Uterus (tissue), 4 donors: ENCODE measurements around the gene DRC7. TPM values are rescaled to one million over a fixed set of nuclear protein-coding genes. Genes with fewer than 3 reads are reported as not detected.

Experiments used
- DNase-seq, 2 donors: peaks; one replicate each; pipeline ENCODE4 v3.0.0-alpha.2; 2019 to 2020
- H3K27ac ChIP-seq, 2 donors: fragments of 200-600 bp; sonication (generic); 1 replicate in 1 of 2; 2 replicates in 1 of 2; pipeline ENCODE4 v1.5.1; 2016 to 2018
- H3K27me3 ChIP-seq, 2 donors: fragments of 200-600 bp; sonication (generic); one replicate each; pipeline ENCODE4 v1.5.1; 2018 to 2019; ENCODE audit warnings: control low read depth in 1 of 2
- H3K36me3 ChIP-seq, 2 donors: fragments of 200-600 bp; sonication (generic); one replicate each; pipeline ENCODE4 v1.5.1; 2019; ENCODE audit warnings: control low read depth in 1 of 2
- H3K4me1 ChIP-seq, 2 donors: fragments of 200-600 bp; sonication (generic); one replicate each; pipeline ENCODE4 v1.5.1; 2018 to 2019; ENCODE audit warnings: control low read depth in 1 of 2
- H3K4me3 ChIP-seq, 2 donors: fragments of 200-600 bp; sonication (generic); 1 replicate in 1 of 2; 2 replicates in 1 of 2; pipeline ENCODE4 v1.5.1; 2018 to 2019; ENCODE audit warnings: mild to moderate bottlenecking in 1 of 2
- H3K9me3 ChIP-seq, 2 donors: fragments of 200-600 bp; sonication (generic); one replicate each; pipeline ENCODE4 v1.5.1; 2019; ENCODE audit warnings: control low read depth in 1 of 2
- CTCF ChIP-seq, 4 experiments: fragments of 200-600 bp in 2 of 4; fragments of 450-650 bp in 2 of 4; sonication (generic) in 2 of 4; IDR thresholded peaks; one replicate each; pipeline ENCODE4 v1.5.1; 2016 to 2019; ENCODE audit warnings: antibody characterized with exemption in 4 of 4, mild to moderate bottlenecking in 2 of 4, moderate library complexity in 1 of 4
- POLR2A ChIP-seq, 2 donors: fragments of 450-650 bp; IDR thresholded peaks; one replicate each; pipeline ENCODE4 v1.6.1; 2016; ENCODE audit warnings: antibody characterized with exemption in 2 of 2, mild to moderate bottlenecking in 1 of 2, moderate library complexity in 1 of 2
- intact Hi-C: fragments of 100-400 bp; cut with DNase I; formaldehyde crosslinking; loops from one replicate; pipeline ENCODE4 v1.15.1; 2023; ENCODE audit warnings: low total_unique reads
- total RNA-seq, 4 donors: library from RNA; depleted of rRNA in 3 of 4; stranded (reverse); fragments of >200 nt in 3 of 4; gene quantifications; one replicate each; pipeline versions ENCODE4 v1.1.0 to v1.2.4, GENCODE V29; 2014 to 2023
- donor health status: DM: yes; HTN: yes; CAD: no.

The DRC7 gene
- total RNA-seq, 4 donors from 2014 or later: 0.18 to 5.4 TPM; not detected in 2

DNA sequence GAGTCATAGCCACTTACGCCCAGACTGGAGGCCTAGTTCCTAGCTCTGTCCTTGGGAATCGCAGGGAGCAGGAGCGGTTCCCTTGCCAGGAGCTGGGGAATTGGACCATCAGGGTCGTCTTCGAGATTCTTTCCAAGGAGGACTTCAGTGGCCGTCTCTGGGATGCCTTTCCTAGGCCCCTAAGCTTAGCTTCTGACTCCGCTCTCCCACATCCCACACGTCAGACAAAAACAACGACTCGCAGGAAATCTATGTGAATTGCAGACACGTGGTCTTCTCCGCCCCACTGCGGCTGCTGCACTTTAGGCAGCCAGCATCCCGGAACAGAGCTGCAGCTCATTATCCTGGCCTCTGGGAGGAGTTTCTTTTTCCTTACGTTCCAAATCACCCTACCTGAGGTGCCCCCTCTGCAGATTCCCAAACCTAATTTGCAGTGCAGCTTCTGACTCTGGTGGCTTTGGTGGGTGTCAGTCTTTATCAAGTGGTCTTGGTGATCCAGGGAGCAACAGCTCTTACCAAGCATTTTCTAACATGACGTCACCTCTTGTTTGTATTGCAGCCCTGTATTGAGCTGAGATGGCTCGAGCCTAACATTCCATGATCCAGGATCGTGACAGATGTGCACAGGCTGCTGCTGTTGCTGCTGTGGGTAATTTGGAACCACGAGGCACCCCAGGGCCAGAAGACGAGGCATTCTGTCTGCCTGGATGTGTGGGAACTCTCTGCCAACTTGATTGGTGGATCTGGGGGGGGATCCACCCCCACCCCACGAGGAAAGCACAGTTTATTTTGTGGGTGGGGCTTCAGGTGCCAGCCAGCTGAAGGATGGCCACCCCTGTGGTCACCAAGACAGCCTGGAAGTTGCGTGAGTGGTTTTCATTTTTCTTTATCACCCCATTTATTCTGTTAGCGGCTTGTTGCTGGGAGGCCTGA lies 42.1 kb downstream of the DRC7 start:
- H3K4me1 ChIP-seq: peaks cover 0 to 11% of the 10 kb centered on the region in 2 donors
- no peaks in the 10 kb centered on the region for H3K9me3 ChIP-seq
- no peak for DNase-seq
- no peaks in the 10 kb centered on the region for H3K27me3 ChIP-seq
- peak overlapping the region; percentile 37 to 70 for H3K27ac ChIP-seq
- no peaks in the 10 kb centered on the region for H3K36me3 ChIP-seq
- TF ChIP-seq CTCF (IDR thresholded peaks at IDR 0.05): no peak
- TF ChIP-seq POLR2A (IDR thresholded peaks at IDR 0.05): no peak
- intact Hi-C loops: no loop called here
- peak overlapping the region; percentile 69 to 70 for H3K4me3 ChIP-seq

GRCh38 chr16:57738844-57739243 lies 44.2 kb downstream of the DRC7 start:
- no peak for DNase-seq
- no peak for TF ChIP-seq CTCF (IDR thresholded peaks at IDR 0.05)
- TF ChIP-seq POLR2A (IDR thresholded peaks at IDR 0.05): no peak
- H3K27me3 ChIP-seq: no peaks in the 10 kb centered on the region
- no peak overlapping the region for H3K27ac ChIP-seq
- intact Hi-C loops: no loop called here
- no peaks in the 10 kb centered on the region for H3K36me3 ChIP-seq
- no peaks in the 10 kb centered on the region for H3K9me3 ChIP-seq
- no peak overlapping the region for H3K4me3 ChIP-seq
- H3K4me1 ChIP-seq: peaks cover 0 to 11% of the 10 kb centered on the region in 2 donors

- Histone ChIP-seq H3K4me3 (no peak overlapping the region), H3K27me3 (no peaks in the 10 kb centered on the region), H3K27ac (no peak overlapping the region), H3K9me3 (no peaks in the 10 kb centered on the region), H3K36me3 (no peaks in the 10 kb centered on the region), H3K4me1 (peaks cover 0 to 11% of the 10 kb centered on the region in 2 donors)
- intact Hi-C loops: no loop called here
- TF ChIP-seq POLR2A (IDR thresholded peaks at IDR 0.05) (no peak), CTCF (IDR thresholded peaks at IDR 0.05) (no peak)
- DNase-seq: no peak
Measured at GRCh38 chr16:57739756-57740422, 45.3 kb downstream of the DRC7 start.

GRCh38 chr16:57740423-57741071 lies 45.9 kb downstream of the DRC7 start:
- H3K9me3 ChIP-seq: no peaks in the 10 kb centered on the region
- H3K27ac ChIP-seq: no peak overlapping the region
- H3K36me3 ChIP-seq: no peaks in the 10 kb centered on the region
- intact Hi-C loops: no loop called here
- H3K4me1 ChIP-seq: peaks cover 0 to 11% of the 10 kb centered on the region in 2 donors
- TF ChIP-seq POLR2A (IDR thresholded peaks at IDR 0.05) (no peak), CTCF (IDR thresholded peaks at IDR 0.05) (no peak)
- no peaks in the 10 kb centered on the region for H3K27me3 ChIP-seq
- H3K4me3 ChIP-seq: no peak overlapping the region
- no peak for DNase-seq
